HL-60 (cell line): ENCODE data around the gene CD300C.
"Not testable (repeated sequence)": the region's sequence is repeated elsewhere in the genome, so short reads cannot be mapped to it uniquely, and the experiment has no call there.

Experiments used
- DNase-seq, 2 experiments: peaks; one replicate each; pipeline ENCODE4 v3.0.0-alpha.2; 2010 to 2020; ENCODE audit warnings: low read depth in 1 of 2, low spot score in 1 of 2
- H3K27ac ChIP-seq: fragments of 250-450 bp; sonication (Bioruptor Pico); replicated peaks from 2 replicates; pipeline ENCODE4 v1.5.1; 2020; ENCODE audit warnings: mild to moderate bottlenecking, moderate library complexity
- H3K27me3 ChIP-seq: fragments of 250-450 bp; sonication (Bioruptor Pico); 2 replicates; pipeline ENCODE4 v1.5.1; 2021; ENCODE audit warnings: mild to moderate bottlenecking, moderate library complexity; ENCODE audit not compliant: insufficient read depth, poor library complexity, severe bottlenecking
- H3K4me3 ChIP-seq: replicated peaks from 2 replicates; pipeline ENCODE4 v1.5.1; 2011; ENCODE audit warnings: mild to moderate bottlenecking, control low read depth, low read length; ENCODE audit not compliant: insufficient read depth
- GABPA ChIP-seq: IDR thresholded peaks from 2 replicates; pipeline ENCODE4 v1.6.1; 2012; ENCODE audit warnings: low read depth
- POLR2AphosphoS5 ChIP-seq: IDR thresholded peaks from 2 replicates; pipeline ENCODE4 v1.6.1; 2012; ENCODE audit warnings: low read depth
- REST ChIP-seq: IDR thresholded peaks from 2 replicates; pipeline ENCODE4 v1.6.1; 2012; ENCODE audit warnings: low read depth; ENCODE audit not compliant: insufficient replicate concordance
- SPI1 ChIP-seq: IDR thresholded peaks from 2 replicates; pipeline ENCODE4 v1.6.1; 2012; ENCODE audit warnings: low read depth, mild to moderate bottlenecking, borderline replicate concordance
- TF ChIP-seq, protein P1 (sequence below): IDR thresholded peaks from one replicate; pipeline ENCODE4 v1.5.1; 2011; ENCODE audit warnings: low read length, control low read depth, inconsistent platforms; ENCODE audit not compliant: insufficient read depth

The CD300C gene

GRCh38 chr17:74578979-74579378 lies 33.1 kb upstream of the CD300C start:
- Histone ChIP-seq H3K27ac (no peak overlapping the region), H3K27me3 (no peaks in the 10 kb centered on the region), H3K4me3 (no peak overlapping the region)
- no peak for DNase-seq
- TF ChIP-seq GABPA, result no peak
- no peak for TF ChIP-seq POLR2AphosphoS5
- TF ChIP-seq, protein P1, sequence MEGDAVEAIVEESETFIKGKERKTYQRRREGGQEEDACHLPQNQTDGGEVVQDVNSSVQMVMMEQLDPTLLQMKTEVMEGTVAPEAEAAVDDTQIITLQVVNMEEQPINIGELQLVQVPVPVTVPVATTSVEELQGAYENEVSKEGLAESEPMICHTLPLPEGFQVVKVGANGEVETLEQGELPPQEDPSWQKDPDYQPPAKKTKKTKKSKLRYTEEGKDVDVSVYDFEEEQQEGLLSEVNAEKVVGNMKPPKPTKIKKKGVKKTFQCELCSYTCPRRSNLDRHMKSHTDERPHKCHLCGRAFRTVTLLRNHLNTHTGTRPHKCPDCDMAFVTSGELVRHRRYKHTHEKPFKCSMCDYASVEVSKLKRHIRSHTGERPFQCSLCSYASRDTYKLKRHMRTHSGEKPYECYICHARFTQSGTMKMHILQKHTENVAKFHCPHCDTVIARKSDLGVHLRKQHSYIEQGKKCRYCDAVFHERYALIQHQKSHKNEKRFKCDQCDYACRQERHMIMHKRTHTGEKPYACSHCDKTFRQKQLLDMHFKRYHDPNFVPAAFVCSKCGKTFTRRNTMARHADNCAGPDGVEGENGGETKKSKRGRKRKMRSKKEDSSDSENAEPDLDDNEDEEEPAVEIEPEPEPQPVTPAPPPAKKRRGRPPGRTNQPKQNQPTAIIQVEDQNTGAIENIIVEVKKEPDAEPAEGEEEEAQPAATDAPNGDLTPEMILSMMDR, result no peak
- no peak for TF ChIP-seq REST
- TF ChIP-seq SPI1, result no peak

GRCh38 chr17:74574489-74575142 lies 28.7 kb upstream of the CD300C start:
- H3K27me3 ChIP-seq, result no peaks in the 10 kb centered on the region

DNA sequence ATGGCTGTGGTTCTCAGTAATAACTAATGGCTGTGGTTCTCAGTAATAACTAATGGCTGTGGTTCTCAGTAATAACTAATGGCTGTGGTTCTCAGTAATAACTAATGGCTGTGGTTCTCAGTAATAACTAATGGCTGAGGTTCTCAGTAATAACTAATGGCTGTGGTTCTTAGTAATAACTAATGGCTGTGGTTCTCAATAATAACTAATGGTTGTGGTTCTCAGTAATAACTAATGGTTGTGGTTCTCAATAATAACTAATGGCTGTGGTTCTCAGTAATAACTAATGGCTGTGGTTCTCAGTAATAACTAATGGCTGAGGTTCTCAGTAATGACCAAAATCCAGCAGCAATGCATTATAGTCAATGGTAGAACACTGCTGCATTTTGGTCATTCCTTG lies 27.7 kb upstream of the CD300C start:
- not testable (repeated sequence) for H3K27me3 ChIP-seq, H3K4me3 ChIP-seq, DNase-seq, H3K27ac ChIP-seq

More at GRCh38 chr17:74574489-74575142, 28.7 kb upstream of the CD300C start:
- Histone ChIP-seq H3K27ac (no peak overlapping the region), H3K4me3 (no peak overlapping the region)
- DNase-seq, result no peak
- TF ChIP-seq, protein P1, result no peak
- TF ChIP-seq GABPA (no peak), REST (no peak), POLR2AphosphoS5 (no peak), SPI1 (no peak)

- no peak for TF ChIP-seq POLR2AphosphoS5
- TF ChIP-seq SPI1, result no peak
- TF ChIP-seq REST, result no peak
- TF ChIP-seq, protein P1, result no peak
- no peak for TF ChIP-seq GABPA
- no peak overlapping the region for H3K4me3 ChIP-seq
- H3K27ac ChIP-seq, result no peak overlapping the region
- no peak for DNase-seq
- no peaks in the 10 kb centered on the region for H3K27me3 ChIP-seq
Measured at GRCh38 chr17:74573169-74573568, 27.3 kb upstream of the CD300C start.
